ENCODE measurements around the gene MPDU1.

The MPDU1 gene

DNA sequence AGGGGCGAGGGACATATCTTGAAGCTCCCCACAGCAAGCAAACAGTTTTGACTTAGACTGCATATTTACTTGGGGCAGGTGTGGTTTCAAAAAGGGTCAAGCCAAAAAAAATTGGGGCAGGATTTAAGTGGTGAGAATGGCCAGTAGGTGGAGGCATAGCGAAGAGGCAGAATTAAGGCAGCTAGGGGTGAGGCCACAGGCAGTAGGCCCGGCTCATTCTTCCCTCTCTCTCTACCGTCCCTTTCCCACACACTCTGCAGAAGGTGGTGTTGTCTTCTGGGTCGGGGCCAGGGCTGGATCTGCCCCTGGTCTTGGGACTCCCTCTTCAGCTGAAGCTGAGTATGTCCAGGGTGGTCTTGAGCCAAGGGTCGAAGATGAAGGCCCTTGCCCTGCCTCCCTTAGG lies 48.8 kb downstream of the MPDU1 start:
- CTCF ChIA-PET: interaction anchor here (0.9 to 8.2 kb wide), 16 partner anchors 9 to 91 kb away, joined by 3 to 91 read pairs (median 5); partner anchors contain the start of genes ATP1B2, DNAH2, TP53 and WRAP53
- H3K27me3 ChIP-seq (replicated peaks in 2 of 5; ENCODE audit: control insufficient read depth in 4 of 5, insufficient read depth in 5 of 5, low read length in 4 of 5): no peaks in the 10 kb centered on the region
- WGBS (ENCODE audit: insufficient coverage): 63% methylated on average over 2 of the region's 6 CpGs
- H3K27ac ChIP-seq (ENCODE audit: insufficient read depth in 1 of 2, low read depth in 1 of 2, low read length in 2 of 2, poor library complexity in 1 of 2, severe bottlenecking in 2 of 2): no peak overlapping the region
- peak; percentile 74 to 80 (median 76) for DNase-seq
- H3K9me3 ChIP-seq (ENCODE audit: control extremely low read depth in 1 of 5, control insufficient read depth in 4 of 5, insufficient read depth in 2 of 5, low read depth in 1 of 5, low read length in 4 of 5): no peaks in the 10 kb centered on the region
- POLR2A ChIA-PET: interaction anchor here (0.7 to 1.3 kb wide), 3 partner anchors 53 to 521 kb away, joined by 3 to 6 read pairs (median 4); partner anchors contain the start of genes TP53 and WRAP53
- H3K36me3 ChIP-seq (ENCODE audit: control insufficient read depth in 4 of 4, insufficient read depth in 4 of 4, low read length in 3 of 4): no peaks in the 10 kb centered on the region
- H3K4me3 ChIP-seq (ENCODE audit: control insufficient read depth in 1 of 7, extremely low read depth in 1 of 7, insufficient read depth in 4 of 7, low read depth in 2 of 7, low read length in 6 of 7): no peak overlapping the region
- peaks cover 0 to 6% (median 1%) of the 10 kb centered on the region in 4 experiments for H3K4me1 ChIP-seq (ENCODE audit: control extremely low read depth in 1 of 4, control insufficient read depth in 4 of 4, insufficient read depth in 4 of 4, low read length in 3 of 4)

DNA sequence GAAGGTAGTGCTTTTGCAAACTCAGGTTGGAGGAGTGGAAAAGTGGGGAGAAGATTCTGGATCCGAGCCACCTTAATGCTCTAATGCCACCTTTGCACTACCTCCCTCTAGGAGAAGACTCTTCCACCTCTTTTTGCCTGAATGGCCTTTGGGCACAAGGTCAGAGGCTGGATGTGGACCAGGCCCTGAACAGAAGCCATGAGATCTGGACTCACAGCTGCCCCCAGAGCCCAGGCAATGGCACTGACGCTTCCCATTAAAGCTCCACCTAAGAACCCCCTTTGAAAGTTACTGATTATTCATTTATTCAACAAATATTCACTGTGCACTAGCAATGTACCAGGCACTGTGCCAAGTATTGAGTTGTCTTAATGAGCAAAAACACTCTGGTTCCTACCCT lies 49.4 kb downstream of the MPDU1 start:
- no peak overlapping the region for H3K4me3 ChIP-seq (ENCODE audit: control insufficient read depth in 1 of 7, extremely low read depth in 1 of 7, insufficient read depth in 4 of 7, low read depth in 2 of 7, low read length in 6 of 7)
- no CpG with 5 or more reads among the region's 2 CpGs for WGBS (ENCODE audit: insufficient coverage)
- ChIA-PET POLR2A (interaction anchor here (1.2 to 1.3 kb wide), 2 partner anchors 53 to 55 kb away, joined by 4 to 6 read pairs; partner anchors contain the start of genes TP53 and WRAP53), CTCF (interaction anchor here (0.9 to 8.2 kb wide), 14 partner anchors 9 to 91 kb away, joined by 4 to 91 read pairs (median 6); partner anchors contain the start of genes ATP1B2, DNAH2, TP53 and WRAP53)
- H3K27me3 ChIP-seq (replicated peaks in 2 of 5; ENCODE audit: control insufficient read depth in 4 of 5, insufficient read depth in 5 of 5, low read length in 4 of 5): no peaks in the 10 kb centered on the region
- H3K27ac ChIP-seq (ENCODE audit: insufficient read depth in 1 of 2, low read depth in 1 of 2, low read length in 2 of 2, poor library complexity in 1 of 2, severe bottlenecking in 2 of 2): no peak overlapping the region
- H3K36me3 ChIP-seq (ENCODE audit: control insufficient read depth in 4 of 4, insufficient read depth in 4 of 4, low read length in 3 of 4): no peaks in the 10 kb centered on the region
- no peaks in the 10 kb centered on the region for H3K9me3 ChIP-seq (ENCODE audit: control extremely low read depth in 1 of 5, control insufficient read depth in 4 of 5, insufficient read depth in 2 of 5, low read depth in 1 of 5, low read length in 4 of 5)
- H3K4me1 ChIP-seq (ENCODE audit: control extremely low read depth in 1 of 4, control insufficient read depth in 4 of 4, insufficient read depth in 4 of 4, low read length in 3 of 4): peaks cover 0 to 4% (median 1%) of the 10 kb centered on the region in 4 experiments
- DNase-seq: no peak

DNA sequence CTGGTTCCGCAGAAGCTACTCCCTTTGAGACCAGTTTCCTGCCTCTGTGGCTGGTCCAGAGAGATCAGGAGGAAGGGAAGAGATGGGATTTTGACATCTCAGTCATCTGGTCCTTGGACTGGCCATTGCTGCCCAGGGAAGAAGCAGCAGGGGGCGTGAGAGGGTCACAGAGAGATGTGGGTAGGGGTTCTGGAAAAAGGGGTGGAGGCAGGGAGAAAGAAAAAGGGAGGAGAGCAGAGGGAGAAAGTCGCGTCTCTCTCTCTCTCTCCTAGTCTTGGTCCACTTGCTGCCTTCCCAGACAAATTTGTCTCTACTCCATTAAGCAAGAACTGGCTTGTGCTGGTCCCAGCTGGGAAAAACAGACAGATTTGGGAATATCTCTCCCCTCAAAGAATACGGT lies 50.7 kb downstream of the MPDU1 start:
- Histone ChIP-seq H3K36me3 (ENCODE audit: control insufficient read depth in 4 of 4, insufficient read depth in 4 of 4, low read length in 3 of 4) (no peaks in the 10 kb centered on the region), H3K27me3 (replicated peaks in 2 of 5; ENCODE audit: control insufficient read depth in 4 of 5, insufficient read depth in 5 of 5, low read length in 4 of 5) (no peaks in the 10 kb centered on the region), H3K27ac (ENCODE audit: insufficient read depth in 1 of 2, low read depth in 1 of 2, low read length in 2 of 2, poor library complexity in 1 of 2, severe bottlenecking in 2 of 2) (no peak overlapping the region), H3K9me3 (ENCODE audit: control extremely low read depth in 1 of 5, control insufficient read depth in 4 of 5, insufficient read depth in 2 of 5, low read depth in 1 of 5, low read length in 4 of 5) (no peaks in the 10 kb centered on the region), H3K4me3 (ENCODE audit: control insufficient read depth in 1 of 7, extremely low read depth in 1 of 7, insufficient read depth in 4 of 7, low read depth in 2 of 7, low read length in 6 of 7) (no peak overlapping the region), H3K4me1 (ENCODE audit: control extremely low read depth in 1 of 4, control insufficient read depth in 4 of 4, insufficient read depth in 4 of 4, low read length in 3 of 4) (peaks cover 0 to 3% (median 0%) of the 10 kb centered on the region in 4 experiments)
- ChIA-PET POLR2A (no interaction called here), CTCF (interaction anchor here (0.5 to 8.2 kb wide), 9 partner anchors 13 to 147 kb away, joined by 3 to 91 read pairs (median 3); partner anchors contain the start of genes TP53 and WRAP53)
- WGBS (ENCODE audit: insufficient coverage): 67% methylated on average over 1 of the region's 5 CpGs
- DNase-seq: no peak

DNA sequence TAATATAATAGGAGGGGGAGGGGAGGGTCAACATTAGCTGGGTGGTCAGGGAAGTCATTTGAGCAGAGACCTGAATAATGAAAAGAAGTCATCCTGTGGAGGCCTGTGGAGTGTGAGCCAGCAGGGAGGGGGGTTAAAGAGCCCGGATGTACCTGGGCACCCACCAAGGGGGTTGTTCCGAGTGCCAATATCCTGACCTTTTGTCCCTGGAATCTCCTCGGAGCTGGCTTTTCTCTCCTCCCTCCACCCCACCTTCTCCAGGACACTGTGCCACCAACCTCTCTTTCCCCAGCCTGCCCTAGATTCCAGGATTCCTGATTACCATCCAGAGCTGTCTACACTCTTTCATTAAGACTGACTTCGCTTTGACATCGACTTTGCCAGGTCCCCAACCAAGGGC lies 52.5 kb downstream of the MPDU1 start:
- Histone ChIP-seq H3K9me3 (ENCODE audit: control extremely low read depth in 1 of 5, control insufficient read depth in 4 of 5, insufficient read depth in 2 of 5, low read depth in 1 of 5, low read length in 4 of 5) (no peaks in the 10 kb centered on the region), H3K36me3 (ENCODE audit: control insufficient read depth in 4 of 4, insufficient read depth in 4 of 4, low read length in 3 of 4) (no peaks in the 10 kb centered on the region), H3K4me3 (ENCODE audit: control insufficient read depth in 1 of 7, extremely low read depth in 1 of 7, insufficient read depth in 4 of 7, low read depth in 2 of 7, low read length in 6 of 7) (no peak overlapping the region), H3K4me1 (ENCODE audit: control extremely low read depth in 1 of 4, control insufficient read depth in 4 of 4, insufficient read depth in 4 of 4, low read length in 3 of 4) (peaks cover 0 to 3% (median 0%) of the 10 kb centered on the region in 4 experiments), H3K27me3 (replicated peaks in 2 of 5; ENCODE audit: control insufficient read depth in 4 of 5, insufficient read depth in 5 of 5, low read length in 4 of 5) (no peaks in the 10 kb centered on the region), H3K27ac (ENCODE audit: insufficient read depth in 1 of 2, low read depth in 1 of 2, low read length in 2 of 2, poor library complexity in 1 of 2, severe bottlenecking in 2 of 2) (no peak overlapping the region)
- POLR2A ChIA-PET: no interaction called here
- 94% methylated on average over 4 of the region's 5 CpGs for WGBS (ENCODE audit: insufficient coverage)
- DNase-seq: no peak
- CTCF ChIA-PET: interaction anchor here (0.7 to 8.2 kb wide), 4 partner anchors 8 to 343 kb away, joined by 3 to 91 read pairs (median 4); partner anchors contain the start of genes SAT2, TP53 and WRAP53

Measured in common myeloid progenitor, CD34-positive (primary cell).